CD4-positive, alpha-beta T cell treated with Interleukin-2 at 100 ng/mL for 4 hours (primary cell): Measurements from ENCODE around the gene SPATA13.
"Not testable (repeated sequence)": the region's sequence is repeated elsewhere in the genome, so short reads cannot be mapped to it uniquely, and the experiment has no call there.

Source experiments
- DNase-seq: peaks from one replicate; pipeline ENCODE4 v3.0.0-alpha.2; 2020; ENCODE audit warnings: low spot score

The SPATA13 gene

DNA sequence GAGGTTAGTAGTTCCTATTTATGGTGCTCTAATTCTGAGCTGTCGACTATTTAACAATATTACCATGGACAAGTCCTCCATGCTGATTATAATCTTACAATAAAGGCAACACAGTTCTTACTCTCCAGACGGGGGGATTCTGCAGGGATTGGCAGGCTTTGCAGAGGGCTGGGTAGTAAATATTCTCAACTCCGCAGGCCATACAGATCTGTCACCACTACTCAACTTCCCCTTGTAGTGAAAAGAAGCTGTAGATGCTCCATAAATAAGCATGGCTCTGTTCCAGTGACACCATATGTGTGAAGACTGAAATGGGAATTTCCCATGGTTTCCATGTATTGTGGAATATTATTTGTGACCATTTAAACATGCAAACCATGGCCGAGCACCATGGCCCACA is 158.4 kb downstream of the SPATA13 start:
- not testable (repeated sequence) for DNase-seq

DNA sequence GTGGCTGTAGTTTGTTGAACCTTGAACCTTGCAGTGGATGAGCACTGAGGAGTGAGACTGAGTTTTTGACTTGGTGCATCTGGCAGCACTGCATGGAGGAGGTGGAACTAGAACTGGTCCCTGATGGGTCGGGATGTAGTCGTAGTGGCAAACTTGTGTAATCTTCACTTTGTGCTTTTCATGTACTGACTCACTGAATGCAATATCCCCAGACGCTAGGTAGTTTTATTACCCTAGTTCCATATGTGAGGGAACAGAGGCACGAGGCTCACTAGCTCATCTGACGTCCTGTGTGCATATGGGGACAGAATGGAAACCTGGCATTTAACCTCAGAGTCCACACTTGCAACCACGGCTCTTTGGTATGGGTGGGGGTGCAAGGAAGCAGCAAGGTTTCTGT is 159.1 kb downstream of the SPATA13 start:
- DNase-seq, result not testable (repeated sequence)

DNA sequence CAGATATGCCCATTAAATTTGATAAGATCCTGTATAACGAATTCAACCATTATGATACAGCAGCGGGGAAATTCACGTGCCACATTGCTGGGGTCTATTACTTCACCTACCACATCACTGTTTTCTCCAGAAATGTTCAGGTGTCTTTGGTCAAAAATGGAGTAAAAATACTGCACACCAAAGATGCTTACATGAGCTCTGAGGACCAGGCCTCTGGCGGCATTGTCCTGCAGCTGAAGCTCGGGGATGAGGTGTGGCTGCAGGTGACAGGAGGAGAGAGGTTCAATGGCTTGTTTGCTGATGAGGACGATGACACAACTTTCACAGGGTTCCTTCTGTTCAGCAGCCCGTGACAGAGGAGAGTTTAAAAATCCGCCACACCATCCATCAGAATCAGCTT is 160.9 kb downstream of the SPATA13 start:
- DNase-seq, result not testable (repeated sequence)

DNA sequence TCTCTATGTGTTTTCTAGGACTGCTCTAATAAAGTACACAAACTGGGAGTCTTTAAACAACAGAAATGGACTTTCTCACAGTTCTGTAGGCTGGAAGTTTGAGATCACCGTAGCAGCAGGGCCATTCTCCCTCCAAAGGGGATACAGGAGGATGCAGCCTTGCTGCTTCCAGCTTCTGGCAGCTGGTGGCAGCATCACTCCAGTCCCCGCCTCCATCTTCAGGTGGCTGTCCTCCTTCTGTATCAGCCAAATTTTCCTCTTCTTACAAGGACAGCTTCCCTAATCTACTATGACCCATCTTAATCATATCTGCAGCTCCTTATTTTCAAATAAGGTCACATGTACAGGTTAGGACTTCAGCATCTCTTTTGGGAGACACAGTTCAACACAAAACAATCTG is 161.9 kb downstream of the SPATA13 start:
- not testable (repeated sequence) for DNase-seq

DNA sequence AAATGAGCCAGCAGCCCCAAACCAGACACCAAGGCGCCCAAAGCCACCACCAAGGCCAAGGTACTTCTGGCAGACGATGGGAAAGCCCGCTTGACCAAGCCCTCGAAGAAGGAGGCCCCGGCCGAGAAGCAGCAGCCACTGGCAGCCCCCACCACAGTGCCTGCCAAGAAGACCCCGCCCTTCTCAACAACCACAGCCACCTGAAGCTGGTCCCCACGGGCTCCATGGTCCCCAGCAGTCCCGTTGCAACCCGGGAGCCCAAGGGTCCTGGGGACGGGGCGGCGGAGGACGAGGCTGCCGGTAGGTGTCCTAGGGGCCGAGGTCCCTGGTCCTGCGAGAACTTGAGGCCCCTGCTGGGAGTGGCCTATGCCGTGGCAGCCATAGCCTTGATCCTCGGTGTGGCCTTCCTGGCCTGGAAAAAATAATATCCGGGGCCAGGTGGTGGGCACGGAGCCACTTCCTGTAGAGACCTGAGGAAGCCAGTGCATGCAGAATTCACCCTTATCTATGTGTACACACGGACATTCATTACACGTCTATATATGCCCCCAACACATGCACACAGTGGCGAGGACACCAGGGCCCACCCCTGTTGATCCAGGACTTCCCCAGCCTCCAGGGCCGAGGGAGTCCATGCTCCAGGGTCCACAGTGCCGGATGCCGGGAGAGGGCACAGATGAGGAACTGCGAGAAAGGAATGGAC is 162.7 kb downstream of the SPATA13 start:
- DNase-seq, result no peak

DNA sequence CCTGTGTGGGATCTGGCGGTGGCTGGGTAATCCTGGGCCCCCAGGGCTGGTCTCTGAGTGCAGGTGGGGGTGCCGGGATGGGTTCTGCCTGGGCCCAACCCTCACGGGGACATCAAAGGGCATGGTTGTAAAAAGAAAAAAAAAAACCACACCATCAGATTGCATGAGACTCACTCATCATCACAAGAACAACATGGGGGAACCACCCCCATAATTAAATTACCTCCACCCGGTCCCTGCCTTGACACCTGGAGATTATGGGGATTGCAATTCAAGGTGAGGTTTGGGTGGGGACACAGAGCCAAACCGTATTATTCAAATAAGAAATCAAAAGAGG is 163.2 kb downstream of the SPATA13 start:
- no peak for DNase-seq

DNA sequence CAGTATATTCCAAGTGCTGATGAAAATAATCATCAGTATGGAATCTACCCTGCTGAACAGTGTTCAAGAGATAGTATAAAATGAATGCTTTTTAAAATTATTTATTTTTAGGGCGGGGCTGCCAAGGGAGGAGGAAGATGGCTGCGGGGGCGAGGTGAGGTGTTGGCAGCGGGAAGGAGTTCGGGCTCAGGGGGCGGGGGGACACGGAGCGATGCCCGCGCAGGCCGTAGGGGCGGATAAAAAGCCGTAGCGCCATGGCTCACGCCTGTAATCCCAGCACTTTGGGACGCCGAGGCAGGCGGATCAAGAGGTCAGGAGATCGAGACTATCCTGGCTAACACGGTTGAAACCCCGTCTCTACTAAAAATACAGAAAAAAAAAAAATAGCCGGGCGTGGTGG is 167.1 kb downstream of the SPATA13 start:
- DNase-seq, result not testable (repeated sequence)

DNA sequence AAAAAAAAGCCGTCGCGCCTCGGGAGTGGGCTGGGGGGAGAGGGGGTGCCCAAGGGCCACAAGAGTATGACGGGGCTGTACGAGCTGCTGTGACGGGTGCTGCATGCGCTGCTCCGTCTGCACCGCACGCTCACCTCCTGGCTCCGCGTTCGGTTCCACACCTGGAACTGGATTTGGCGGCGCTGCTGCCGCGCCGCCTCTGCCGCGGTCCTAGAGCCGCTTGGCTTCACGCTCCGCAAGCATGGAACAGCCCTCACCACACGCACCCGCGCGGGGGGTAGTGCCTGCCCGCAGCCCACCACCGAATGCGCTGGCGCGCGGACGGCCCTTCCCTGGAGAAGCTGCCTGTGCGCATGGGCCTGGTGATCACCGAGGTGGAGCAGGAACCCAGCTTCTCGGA is 167.6 kb downstream of the SPATA13 start:
- no peak for DNase-seq

DNA sequence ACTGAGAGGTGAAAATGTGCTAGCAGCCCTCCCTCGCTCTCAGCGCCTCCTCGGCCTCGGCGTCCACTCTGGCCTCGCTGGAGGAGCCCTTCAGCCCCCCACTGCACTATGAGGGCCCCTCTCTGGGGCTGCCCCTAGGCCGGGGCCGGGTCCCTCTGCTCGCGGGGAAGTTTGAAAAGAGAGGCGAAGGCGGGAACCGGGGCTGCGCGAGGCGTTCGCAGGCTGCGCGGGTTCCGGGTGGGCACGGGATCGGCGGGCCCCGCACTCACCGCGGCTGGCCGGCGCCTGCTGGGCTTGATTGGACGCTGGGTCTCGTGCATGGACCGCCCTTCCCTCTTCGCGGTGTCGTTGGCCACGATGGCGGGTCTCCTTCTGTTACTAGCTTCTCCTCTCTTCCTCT is 178.2 kb downstream of the SPATA13 start:
- no peak for DNase-seq

DNA sequence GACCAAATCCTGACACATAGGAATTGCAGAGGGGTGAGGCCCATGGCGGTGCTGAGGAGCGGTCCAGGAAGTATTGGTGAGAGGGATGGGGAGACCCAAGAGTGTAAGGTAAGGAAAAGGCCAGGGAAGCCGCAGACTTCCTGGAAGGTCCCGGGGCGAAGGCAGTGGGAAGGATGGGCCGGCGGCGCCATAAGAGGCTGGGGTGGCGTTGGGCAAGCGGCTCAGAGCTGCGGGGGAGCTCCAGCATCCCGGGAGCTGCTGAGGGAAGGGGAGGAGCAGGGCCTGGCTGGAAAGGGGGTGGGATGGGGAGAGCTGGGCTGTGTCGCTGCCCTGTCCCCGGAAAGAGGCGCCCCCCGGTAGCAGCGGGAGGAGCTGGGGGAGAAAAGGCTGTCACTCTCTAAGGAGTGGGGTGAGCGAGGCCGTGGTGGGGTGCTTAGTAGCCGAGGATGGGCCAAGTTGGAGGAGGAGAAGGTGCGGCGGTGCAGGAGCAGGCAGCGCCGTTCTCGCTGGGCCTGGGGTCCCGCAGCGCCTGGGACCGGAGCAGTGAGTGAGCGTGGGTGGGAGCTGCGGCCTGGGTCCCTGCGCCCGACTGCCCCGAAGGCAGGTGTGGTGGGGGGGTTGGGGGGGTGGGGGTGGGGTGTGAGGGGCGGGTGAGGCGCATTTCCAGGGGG is 179.6 kb downstream of the SPATA13 start:
- no peak for DNase-seq

DNA sequence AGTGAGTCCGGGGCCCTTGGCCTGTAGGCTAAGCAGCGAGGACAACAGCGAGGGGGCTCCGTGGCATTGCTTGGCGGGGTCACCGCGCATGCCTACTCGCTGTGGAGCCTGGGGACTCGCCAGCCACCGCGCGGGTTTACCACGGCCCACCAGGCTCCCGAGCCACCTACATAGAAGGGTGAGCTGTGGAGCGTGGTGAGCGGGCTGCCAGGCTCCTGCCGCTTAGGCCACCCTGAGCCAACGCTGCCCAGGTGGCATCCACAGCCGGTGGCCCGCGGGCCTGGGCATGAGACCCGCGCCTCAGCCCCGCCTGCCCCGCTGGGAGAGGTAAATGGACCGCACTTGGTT is 180.1 kb downstream of the SPATA13 start:
- DNase-seq, result no peak

DNA sequence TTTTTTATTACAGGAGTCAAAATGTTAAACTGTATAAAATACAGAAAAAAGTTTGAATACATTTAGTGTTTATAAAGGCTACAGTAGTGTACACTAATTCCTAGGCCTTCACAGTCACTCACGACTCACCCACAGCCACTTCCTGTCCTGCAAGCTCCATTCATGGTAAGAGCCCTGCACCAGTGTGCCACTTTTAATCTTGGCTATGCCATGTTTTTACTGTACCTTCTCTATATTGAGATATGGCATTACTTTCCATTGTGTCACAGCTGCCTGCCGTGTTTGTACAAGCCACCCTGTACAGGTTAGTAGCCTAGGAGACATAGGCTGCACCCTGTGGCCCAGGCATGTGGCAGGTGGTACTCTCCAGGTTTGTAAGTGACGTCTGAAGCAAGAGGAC is 180.9 kb downstream of the SPATA13 start:
- DNase-seq, result no peak

DNA sequence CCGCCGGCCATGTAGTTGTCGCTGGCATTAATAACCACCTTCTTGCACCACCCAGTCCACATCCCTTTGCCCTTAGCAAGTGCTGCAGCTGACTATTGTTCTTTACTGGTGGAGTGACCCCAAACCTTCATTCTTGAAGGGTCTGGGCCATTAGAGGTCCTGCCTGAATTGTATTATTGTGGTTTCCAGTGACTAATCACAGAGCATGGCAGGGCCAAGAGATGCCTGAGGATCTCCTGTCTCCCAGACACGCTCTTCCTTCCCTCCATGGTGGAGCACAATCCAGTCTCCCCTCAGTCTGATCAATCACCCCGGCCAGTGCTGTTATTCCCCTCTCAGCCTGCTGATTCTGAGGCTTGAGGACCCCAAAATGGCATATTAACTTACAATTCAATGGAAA is 187.9 kb downstream of the SPATA13 start:
- DNase-seq, result no peak

DNA sequence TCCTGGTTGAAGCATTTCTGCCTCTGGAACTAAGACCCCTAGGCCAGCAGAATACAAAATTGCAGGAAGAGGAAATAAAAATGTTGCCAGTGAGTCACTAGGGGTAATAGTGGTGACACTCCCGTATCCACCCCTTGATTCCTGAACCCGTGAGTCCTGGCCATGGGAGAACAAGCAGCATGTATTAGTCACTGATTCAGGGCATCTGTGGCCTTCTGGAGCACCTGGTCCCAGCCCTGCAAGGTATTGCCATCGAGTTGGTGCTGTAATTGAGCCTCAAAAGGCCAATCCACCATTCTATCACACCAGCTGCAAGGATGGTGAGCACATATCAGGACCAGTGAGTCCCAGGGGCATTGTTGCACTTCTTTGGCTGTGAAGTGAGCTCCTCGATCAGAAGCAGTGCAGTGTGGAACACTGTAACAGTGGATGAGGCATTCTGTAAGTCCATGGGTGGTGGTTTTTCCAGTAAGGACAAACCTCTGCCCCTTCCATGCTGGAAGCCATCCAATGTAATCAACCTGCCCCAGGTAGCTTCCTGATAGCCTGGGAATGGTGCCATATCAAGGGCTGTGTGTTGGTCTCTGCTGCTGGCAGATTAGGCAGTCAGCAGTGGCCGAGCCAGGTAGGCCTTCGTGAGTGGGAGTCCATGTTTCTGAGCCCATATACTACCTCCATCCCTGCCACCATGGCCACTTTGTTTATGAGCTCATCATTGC is 188.4 kb downstream of the SPATA13 start:
- no peak for DNase-seq

DNA sequence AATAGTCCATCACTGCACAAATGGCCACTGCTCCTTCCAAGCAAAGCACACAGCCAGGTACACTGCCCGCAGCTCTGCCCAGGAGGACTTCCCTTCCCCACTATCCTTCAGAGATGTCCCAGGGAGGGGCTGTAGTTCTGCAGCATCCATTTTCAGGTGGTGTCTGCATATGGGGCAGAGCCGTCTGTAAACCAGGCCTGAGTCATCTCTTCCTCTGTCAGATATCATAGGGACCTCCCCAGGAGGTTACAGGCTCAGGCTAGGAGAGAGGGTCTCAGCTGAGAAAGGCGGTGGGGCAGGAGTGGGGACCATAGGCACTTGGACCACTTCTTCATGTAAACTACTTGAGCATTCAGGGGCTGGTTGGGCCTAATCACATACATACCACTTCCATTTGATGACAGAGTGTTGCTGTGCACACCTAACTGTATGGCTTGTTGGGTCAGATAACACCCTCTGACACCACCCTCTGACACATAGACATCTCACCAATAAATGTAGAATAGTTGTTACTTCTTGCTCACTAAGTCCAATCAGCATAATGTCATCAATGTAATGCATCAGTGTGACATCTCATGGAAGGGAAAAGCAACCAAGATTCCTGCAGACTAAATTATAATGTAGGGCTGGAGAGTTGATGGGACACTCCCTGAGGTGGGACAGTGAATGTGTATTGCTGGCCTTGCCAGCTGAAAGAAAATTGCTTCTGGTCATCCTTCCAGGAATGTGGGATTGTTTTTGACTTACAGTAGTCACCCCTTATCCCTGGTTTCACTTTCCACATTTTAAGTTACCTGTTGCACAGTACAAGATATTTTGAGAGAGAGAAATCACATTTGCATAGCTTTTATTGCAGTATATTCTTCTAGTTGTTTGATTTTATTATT is 189.5 kb downstream of the SPATA13 start:
- DNase-seq, result not testable (repeated sequence)

DNA sequence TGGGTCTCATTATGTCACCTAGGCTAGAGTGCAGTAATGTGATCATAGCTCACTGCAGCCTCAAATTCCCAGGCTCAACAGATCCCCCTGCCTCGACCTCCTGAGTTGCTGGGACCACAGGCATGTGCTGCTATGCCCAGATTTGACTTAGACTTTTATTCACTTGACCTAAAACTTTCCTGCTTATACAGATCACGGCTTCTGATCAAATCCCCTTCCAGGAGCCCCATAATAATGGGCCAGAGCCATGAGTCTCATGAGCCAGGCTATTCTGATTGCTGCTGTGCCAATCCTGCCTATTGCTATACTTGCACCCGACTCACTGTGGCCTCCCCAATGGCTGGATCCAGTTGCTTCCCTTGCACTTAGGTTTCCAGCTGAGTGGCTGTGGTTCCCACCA is 190.9 kb downstream of the SPATA13 start:
- no peak for DNase-seq

DNA sequence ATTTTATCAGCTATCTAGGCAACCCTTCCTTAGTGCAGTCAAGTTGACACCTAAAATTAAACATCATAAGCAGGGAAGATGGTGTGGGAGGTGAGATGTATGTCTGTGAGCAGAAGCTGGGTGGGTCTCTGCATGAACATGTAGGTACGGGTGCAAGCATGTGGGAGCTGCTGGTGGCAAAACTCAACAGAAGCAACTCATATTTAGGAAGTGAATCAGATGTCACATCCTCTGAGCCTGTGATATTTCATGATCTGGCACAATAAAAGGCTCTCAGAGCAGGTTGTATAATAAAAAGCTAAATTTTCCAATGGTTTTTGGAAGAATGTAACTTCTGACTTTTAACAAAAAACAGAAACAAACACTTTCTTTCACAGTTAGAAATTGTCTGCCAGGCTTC is 193.2 kb downstream of the SPATA13 start:
- DNase-seq, result no peak

DNA sequence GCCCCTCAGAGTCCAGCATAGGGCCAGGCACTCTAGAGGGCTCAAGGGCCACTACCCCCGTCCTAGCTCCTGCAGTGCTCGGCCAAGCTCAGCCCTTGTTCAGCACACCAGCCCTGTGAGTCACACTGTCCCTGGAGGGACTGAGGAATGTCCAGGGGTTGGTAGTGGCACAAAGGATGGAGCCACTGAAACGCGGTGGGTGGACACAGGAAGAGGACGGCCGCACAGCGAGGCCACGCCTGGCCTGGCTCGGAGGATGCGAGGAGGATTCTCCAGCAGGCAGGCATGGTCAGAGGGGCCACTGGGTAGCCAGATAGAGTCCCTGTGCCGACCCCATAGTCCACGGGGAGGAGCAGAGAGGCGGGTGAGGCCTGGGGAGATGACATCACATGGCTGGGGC is 194.6 kb downstream of the SPATA13 start:
- no peak for DNase-seq

DNA sequence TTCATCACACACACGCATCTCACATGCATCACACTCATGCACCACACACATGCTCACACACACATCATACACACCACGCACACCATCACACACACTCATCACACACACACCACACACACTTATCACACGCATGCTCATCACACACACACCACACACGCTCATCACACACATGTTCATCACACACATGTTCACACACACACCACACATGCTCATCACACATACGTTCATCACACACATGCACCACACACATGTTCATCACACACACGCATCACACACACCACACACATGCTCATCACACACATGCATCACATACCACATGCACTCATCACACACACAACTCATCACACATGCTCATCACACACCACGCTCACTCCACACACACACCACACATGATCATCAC is 195.8 kb downstream of the SPATA13 start:
- DNase-seq, result no peak
